Esophagus squamous epithelium (tissue), 4 donors: Measurements from ENCODE around the gene LILRA6.

Experiments
- CTCF ChIP-seq, 6 experiments: fragments of 450-650 bp in 4 of 6; fragments of 200-600 bp in 2 of 6; sonication (generic) in 2 of 6; IDR thresholded peaks; one replicate each; pipeline ENCODE4 v1.5.1; 2016 to 2019; ENCODE audit warnings: antibody characterized with exemption in 6 of 6, mild to moderate bottlenecking in 4 of 6, moderate library complexity in 4 of 6
- POLR2A ChIP-seq, 4 donors: fragments of 450-650 bp; IDR thresholded peaks; one replicate each; pipeline ENCODE4 v1.6.1; 2017; ENCODE audit warnings: antibody characterized with exemption in 4 of 4, mild to moderate bottlenecking in 4 of 4, moderate library complexity in 3 of 4

GRCh38 chr19:54279406-54279962, 36.9 kb upstream of the LILRA6 start:
- TF ChIP-seq CTCF (IDR thresholded peaks at IDR 0.05): no peak
- no peak for TF ChIP-seq POLR2A (IDR thresholded peaks at IDR 0.05)
